Astrocyte of the cerebellum (primary cell): ENCODE measurements around the gene NEO1.
A peak's percentile ranks its signal among the peaks of the same experiment; 100 is the strongest.

Experiments
- DNase-seq: peaks from one replicate; pipeline ENCODE4 v3.0.0-alpha.2; 2011; ENCODE audit warnings: low read depth
- H3K4me3 ChIP-seq: 2 replicates; pipeline ENCODE4 v1.5.1; 2011; ENCODE audit warnings: mild to moderate bottlenecking, low read depth, low read length, moderate library complexity
- CTCF ChIP-seq: IDR thresholded peaks from 2 replicates; pipeline ENCODE4 v1.5.1; 2012; ENCODE audit warnings: low read length, low read depth, moderate library complexity, mild to moderate bottlenecking; ENCODE audit errors: missing control alignments
- in situ Hi-C: cut with HindIII; loops from 2 replicates; pipeline ENCODE4 v1.10.0; 2017; ENCODE audit warnings: low sequenced_read_pairs

NEO1 gene

GRCh38 chr15:73051807-73052652 lies at the start of gene NEO1:
NEO1 (plus strand) TSS chr15:73052463; CDS start chr15:73052676, 213 bp downstream.
- DNase-seq, result peak; percentile 47
- TF ChIP-seq CTCF, result no peak
- peak within 1 kb of the TSS; percentile 71 for H3K4me3 ChIP-seq
- in situ Hi-C loops, result no loop called here

- no peak for TF ChIP-seq CTCF
- in situ Hi-C loops, result no loop called here
- no peak overlapping the region for H3K4me3 ChIP-seq
- DNase-seq, result no peak
Measured at GRCh38 chr15:73004462-73004861, 47.8 kb upstream of the NEO1 start.

- in situ Hi-C loops, result no loop called here
- TF ChIP-seq CTCF, result no peak
- H3K4me3 ChIP-seq, result no peak overlapping the region
- DNase-seq, result no peak
Measured at GRCh38 chr15:73005032-73005431, 47.2 kb upstream of the NEO1 start.

- TF ChIP-seq CTCF, result no peak
- in situ Hi-C loops, result no loop called here
- H3K4me3 ChIP-seq, result no peak overlapping the region
- DNase-seq, result no peak
Measured at GRCh38 chr15:73005446-73005845, 46.8 kb upstream of the NEO1 start.

- in situ Hi-C loops, result no loop called here
- no peak for TF ChIP-seq CTCF
- no peak overlapping the region for H3K4me3 ChIP-seq
- no peak for DNase-seq
Measured at GRCh38 chr15:73006523-73006922, 45.7 kb upstream of the NEO1 start.

GRCh38 chr15:73009066-73010056 lies 42.9 kb upstream of the NEO1 start:
- in situ Hi-C loops, result no loop called here
- no peak for DNase-seq
- no peak for TF ChIP-seq CTCF
- no peak overlapping the region for H3K4me3 ChIP-seq
